SK-N-DZ (cell line): ENCODE results near the gene LYPD3.
"Not testable (repeated sequence)": the region's sequence is repeated elsewhere in the genome, so short reads cannot be mapped to it uniquely, and the experiment has no call there.

ENCODE experiments used
- DNase-seq: peaks from one replicate; pipeline ENCODE4 v3.0.0-alpha.2; 2015; ENCODE audit warnings: low spot score

The LYPD3 gene

DNA sequence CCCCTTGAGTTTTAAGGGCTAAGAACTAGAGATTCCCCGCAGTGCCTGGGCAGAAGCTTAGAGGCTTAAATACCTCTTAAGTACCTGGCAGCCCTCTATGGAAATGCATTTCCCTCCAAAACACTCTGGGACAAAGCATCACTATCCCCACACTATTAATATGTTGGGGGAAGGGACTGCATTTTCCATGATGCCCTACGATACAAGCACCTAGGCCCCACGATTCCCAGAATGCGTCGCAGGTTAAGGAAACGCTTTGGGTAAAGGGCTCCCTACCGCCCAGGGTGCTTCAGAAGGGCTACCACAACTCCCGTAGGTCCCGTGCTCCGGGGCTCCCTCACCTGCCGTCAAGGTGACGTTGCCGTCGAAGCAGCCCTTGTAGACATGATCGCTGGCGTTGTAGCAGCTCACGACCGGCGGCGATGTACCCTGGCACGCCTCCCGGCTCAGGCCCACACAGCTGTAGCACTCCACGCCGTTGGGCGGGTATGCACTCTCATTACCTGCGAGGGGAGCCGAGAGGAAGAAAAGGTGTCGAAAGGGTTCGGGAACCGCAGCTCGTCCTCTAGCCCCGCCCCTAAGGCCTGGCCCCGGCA, 2.5 kb downstream of the LYPD3 start:
- DNase-seq = no peak

DNA sequence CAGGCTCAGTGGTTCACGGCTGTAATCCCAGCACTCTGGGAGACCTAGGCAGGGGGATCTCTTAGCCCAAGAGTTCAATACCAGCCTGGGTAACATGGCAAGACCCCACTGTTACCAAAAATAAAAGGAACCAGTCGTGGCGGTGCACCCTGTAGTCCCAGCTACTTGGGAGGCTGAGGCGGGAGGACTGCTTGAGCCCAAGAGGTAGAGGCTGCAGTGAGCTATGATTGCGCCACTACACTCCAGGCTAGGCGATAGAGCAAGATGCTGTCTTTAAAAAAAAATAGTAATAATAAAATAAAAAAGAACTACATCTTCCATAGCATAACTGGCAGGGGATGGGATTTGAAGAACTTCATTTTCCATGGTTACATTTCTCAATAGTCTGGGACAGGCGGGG, 3.0 kb downstream of the LYPD3 start:
- DNase-seq = no peak

DNA sequence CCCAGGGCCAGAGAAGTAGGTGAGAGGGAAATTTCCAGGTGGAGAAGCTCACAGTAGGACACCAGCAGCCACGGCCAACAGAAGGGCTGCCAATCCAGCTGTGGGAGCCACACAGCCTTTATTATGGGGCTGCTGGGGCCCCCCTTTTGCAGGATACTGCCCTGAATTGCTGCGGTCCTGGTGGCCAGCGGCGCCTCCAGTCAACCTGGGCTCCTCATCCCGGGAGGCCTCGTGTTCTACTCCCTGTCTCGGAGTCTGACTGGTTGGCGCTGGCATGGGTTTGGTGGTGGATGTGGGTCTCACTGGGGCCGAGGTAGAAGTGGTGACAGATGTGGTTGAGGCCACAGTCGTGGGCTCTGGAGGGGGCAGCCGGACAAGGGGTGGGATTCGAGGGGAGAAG, 4.1 kb downstream of the LYPD3 start:
- DNase-seq = no peak

DNA sequence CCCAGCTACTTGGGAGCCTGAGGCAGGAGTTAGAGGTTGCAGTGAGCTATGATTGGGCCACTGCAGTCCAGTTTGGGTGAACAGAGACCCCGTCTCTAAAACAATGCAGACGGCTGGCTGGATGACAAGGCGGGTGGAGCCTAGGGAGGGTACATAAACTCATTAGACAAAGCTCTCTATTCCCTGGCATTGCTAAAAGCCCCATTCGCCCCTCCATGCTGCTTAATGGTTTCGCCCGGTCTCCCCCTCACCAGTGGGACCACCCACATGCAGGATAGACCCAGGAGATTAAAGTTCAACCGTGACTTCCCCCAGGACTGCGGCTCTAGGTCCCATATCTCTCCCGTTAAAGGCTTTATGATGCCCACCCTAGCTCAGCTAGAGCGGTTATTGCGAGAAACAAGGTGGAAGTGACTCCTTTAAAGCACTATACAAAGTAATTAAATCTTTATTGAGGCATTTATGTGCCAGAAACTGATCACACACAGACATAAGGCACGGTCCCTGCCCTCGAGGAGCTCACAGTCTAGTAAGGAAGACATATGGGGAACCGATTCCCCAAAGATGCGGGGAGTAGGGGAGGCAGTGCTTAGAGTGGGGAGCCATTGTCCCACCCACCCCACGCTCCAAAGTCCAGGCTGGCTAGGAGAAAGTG, 4.9 kb downstream of the LYPD3 start:
- DNase-seq = no peak

DNA sequence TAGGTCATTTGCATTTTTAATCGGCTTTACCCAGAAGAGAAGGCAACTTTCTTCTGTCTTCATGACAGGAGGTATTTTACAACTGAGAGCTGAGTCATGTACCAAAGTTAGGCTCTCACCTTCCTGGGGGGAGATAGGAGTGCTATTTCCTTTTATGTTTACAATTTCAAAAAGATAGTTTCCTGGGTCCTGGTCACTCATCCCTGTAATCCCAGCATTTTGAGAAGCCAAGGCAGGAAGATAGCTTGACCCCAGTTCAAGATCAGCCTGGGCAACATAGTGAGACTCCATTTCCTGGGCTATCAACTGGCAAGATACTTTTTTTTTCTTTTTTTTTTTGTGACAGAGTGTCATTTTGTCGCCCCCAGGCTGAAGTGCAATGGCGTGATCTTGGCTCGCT, 7.6 kb downstream of the LYPD3 start:
- no peak for DNase-seq

DNA sequence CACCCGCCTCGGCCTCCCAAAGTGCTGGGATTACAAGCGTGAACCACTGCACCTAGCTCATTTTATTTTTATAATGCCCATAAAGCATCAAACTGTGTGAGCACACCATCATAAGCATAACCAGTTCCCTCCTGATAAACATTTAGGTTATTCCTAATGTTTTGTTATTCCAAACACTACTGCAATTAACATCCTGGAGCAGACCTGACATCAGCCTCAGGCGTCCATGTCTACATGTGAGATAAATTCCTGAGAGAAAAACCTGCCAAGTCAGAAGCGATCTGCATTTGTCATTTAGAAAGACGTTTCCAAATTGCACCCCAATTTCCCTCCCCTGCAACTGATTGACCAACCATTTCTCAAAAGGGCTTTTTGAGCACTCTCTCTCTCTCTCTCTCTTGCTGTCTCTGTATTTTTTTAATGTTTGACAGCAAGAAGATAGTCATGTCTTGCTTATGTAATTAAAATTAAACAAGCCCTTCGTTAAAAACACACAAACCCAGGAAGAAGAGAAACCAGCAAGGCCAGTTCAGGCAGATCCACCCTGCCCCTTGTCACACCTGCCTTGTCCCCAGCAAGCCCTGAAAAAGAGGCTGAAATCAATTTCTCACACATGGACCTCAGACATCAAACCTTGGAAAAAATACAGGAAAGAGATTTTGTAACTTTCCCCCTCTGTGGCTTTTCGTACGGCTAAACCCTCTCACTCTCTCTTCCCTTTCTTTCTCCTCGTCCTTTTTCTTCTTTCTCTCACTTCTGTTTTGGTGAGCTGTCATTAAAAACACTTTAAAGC, 9.9 kb downstream of the LYPD3 start:
- DNase-seq = no peak

DNA sequence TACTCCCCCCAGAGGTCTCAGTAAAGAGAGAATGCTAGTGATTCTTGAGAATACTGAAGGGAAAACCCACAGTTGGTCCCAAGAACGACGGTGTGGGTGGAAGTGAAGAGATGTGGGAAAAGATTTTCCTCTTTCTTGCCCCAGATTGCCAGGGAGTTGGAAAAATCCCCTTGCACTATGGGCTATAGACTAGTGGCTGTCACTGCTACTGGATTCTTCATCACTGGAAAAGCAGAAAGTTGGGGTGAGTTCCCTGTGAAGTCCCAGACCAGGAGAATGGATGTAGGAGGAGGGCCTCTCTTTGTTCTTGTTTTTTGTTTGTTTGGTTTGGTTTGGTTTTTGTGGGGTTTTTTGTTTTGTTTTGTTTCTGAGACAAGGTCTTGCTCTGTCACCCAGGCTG, 11.4 kb downstream of the LYPD3 start:
- no peak for DNase-seq

DNA sequence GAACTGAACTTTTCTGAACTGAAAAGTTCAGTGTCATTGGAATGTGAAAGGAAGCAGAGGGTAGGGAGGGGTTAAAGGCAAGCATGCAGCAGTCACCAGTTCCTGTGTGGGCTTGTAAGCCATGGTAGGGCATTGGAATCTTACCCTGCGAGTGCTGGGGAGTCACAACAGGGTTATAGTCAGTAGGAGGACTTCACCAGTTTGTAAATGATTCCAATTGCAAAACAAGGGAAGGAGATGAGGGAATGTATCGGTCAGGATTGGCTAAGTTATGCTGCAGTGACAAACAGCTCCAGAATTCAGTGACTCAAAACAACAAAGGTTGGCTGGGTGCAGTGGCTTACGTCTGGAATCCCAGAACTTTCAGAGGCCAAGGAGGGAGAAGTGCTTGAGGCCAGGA, 12.8 kb downstream of the LYPD3 start:
- DNase-seq = no peak

DNA sequence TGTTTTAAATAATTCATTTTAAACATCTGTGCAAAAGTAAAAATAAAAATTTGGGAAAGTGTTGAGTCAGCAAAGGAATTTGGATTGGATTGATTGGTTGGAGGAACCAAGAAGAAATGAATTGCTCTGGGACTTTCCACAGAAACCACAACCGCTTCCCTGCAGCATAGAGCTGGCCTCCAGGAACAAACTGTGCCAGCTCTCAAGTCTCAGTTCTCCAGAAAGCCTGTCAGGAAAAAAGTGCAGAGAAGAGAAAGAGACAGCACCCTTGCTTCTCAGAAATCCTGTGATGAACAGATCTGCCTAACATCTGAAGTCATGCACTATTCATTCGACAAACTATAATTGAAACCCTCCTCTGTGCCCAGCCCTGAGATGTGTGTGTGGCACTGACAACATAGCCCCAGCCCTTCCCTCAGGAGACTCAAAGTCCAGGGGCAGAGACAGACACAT, 14.8 kb downstream of the LYPD3 start:
- DNase-seq = no peak

DNA sequence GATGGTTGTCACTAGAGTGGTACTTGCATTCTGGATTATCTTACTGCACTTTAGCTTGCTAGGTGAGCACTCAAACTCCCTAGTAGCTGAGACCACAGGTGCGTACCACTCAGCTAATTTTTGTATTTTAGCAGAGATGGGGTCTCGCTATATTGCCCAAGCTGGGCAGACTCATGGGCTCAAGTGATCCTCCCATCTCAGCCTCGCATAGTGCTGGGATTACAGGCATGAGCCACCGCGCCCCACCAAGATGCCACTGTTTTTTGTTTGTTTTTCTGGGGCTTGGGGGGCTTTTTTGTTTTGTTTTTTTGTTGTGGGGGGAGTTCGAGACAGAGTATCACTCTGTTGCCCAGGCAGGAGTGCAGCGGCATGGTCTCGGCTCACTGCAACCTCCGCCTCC, 17.8 kb downstream of the LYPD3 start:
- no peak for DNase-seq

DNA sequence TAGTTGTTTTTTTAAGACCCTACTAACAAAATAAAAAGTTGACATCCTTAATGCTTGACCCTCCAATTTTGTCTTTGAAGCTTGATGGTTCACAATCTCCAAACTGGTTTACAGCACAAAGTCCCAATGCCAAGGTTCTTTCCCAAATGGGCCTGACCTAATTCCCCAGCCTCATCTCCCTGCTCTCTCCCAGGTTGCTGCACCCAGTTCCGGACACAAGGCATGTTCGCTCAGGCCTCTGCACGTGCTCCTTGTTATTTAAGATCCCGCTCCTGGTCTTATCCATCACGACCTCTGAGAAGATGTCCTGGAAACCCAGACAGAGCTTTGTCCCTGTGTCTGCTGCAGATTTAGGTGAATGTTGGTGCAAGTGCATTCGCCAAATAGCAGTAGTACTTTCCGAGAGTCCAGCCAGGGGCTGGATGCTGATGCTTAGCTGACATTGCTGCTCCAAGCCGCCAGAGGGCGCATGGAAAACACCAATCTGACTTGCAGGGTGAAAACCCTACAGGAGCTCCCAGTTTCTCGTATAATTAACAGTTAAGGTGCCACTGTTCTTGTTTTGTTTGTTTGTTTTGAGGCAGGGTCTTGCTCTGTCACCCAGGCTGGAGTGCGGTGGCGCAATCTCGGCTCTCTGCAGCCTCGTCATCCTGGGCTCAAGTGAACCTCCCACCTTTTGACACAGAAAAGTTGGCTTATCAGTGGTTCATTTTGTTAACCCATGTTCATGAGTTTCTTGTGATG, 18.5 kb downstream of the LYPD3 start:
- peak; percentile 60 for DNase-seq

DNA sequence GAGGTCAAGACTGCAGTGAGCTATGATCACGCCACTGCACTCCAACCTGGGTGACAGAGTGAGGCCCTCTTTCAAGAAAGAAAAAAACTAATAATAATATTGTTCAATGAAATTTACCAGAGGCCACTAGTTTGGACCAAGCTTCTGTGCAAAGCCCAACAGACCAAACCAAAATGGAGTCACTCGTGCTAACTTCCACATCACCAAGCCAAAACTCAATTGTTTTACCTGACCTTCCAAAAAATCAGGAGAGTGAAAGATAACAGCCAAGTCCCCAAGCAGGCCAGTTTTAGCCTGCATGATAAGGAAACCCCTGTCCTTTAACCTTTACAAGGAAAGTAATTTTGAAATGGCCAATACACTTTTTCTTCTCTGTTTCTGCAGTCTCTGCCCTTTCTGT, 20.0 kb downstream of the LYPD3 start:
- DNase-seq = no peak

DNA sequence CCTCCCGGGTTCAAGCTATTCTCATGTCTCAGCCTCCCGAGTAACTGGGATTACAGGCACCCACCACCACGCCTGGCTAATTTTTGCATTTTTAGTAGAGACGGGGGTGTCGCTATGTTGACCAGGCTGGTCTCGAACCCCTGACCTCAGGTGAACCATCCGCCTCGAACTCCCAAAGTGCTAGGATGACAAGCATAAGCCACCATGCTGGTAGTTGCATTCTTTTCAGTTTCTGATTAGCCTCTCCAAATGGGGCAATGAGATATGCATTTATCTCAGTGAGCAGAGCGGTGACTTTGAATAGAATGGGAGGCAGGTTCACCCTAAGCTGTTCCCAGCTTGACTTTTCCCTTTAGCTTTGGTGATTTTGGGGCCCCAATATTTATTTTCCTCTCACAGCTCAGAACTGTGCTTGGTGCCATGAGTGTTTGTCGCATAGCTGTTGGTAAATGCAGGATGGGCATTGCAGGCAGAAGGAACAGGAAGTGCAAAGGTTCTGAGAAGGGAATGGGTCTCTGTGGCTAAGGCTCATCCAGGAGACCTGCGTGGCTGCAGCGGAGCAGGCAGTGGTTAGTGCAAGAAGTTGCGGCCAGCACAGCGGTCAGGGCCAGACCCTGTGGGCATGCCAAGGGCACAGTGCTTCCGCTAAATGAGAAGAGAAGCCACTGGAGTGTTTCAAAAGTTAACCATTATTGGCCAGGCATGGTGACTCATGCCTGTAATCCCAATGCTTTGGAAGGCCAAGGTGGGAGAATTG, 20.7 kb downstream of the LYPD3 start:
- DNase-seq = no peak

DNA sequence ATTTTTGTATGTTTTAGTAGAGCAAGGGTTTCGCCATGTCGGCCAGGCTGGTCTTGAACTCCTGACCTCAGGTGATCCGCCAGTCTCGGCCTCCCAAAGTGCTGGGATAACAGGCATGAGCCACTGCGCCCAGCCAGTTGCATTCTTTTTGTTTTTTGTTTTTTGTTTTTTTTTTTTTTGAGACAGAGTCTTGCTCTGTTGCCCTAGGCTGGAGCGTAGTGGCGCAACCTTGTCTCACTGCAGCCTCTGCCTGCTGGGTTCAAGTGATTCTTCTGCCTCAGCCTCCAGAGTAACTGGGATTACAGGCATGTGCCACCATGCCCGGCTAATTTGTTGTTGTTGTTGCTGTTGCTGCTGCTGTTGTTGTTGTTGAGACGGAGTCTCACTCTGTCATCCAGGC, 21.3 kb downstream of the LYPD3 start:
- DNase-seq = not testable (repeated sequence)

DNA sequence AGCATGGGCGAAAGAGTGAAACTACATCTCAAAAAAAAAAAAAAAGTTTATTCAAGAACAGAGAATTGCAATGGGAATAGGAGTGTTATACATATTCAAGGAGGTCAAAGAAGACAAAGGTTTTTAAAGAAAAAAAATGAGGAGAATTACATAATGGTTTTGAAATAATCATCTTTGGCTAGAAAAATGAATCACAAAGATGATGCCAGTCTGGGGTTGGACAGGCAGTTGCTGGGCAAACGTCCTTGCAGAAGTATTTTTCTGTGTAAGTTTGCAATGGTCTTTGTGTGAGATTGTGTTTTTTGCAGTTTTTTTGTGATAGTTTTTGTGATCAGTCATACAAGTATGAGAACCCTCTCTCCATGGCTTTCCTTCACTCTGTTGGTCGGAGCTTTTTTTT, 23.7 kb downstream of the LYPD3 start:
- DNase-seq = no peak

DNA sequence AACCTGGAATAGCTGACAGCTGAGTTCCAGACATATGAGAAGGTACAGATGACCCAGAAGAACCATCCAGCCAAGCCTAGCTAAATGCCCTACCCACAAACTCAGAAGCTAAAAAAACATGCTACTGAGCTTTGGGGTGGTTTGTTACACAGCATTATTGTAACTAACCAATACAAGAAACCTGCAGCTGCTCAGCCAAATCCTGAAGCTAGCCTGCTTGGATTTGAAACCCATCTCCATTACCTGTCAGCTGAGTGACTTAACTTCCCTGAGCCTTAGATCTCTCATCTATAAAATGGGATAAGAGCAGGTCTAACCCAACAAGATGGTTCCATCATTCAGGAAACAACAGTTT, 25.7 kb downstream of the LYPD3 start:
- DNase-seq = no peak

DNA sequence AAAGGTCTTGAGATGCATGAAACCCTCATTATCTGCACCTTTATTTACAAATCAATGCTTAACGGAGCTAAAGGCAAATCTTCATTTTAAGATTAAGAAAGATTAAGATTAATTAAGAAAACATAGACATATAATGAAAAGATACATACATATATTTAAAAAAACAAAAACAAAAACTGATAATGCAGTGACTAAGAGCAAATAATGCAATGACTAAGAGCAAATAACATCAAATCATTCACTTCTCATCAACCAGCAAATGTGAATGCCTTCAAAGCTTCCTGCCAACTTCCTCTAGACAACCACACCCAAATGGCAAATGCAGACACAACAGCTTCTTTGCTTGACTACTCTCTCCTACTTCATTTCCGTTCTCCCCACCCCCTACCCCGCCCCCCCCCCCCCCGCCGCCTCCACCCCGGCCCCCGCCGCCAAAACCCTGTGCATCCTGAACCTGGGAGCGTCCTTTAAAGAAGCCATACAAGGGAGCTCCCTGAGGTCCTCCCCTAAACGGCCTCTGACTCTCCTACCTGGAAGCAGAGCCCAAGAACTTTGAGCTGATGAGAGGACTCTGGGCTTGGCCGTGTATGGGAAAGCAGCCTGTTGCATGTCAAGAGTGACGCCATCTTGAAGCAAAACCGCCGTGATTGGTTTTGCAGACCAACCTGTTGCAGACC, 26.2 kb downstream of the LYPD3 start:
- no peak for DNase-seq

DNA sequence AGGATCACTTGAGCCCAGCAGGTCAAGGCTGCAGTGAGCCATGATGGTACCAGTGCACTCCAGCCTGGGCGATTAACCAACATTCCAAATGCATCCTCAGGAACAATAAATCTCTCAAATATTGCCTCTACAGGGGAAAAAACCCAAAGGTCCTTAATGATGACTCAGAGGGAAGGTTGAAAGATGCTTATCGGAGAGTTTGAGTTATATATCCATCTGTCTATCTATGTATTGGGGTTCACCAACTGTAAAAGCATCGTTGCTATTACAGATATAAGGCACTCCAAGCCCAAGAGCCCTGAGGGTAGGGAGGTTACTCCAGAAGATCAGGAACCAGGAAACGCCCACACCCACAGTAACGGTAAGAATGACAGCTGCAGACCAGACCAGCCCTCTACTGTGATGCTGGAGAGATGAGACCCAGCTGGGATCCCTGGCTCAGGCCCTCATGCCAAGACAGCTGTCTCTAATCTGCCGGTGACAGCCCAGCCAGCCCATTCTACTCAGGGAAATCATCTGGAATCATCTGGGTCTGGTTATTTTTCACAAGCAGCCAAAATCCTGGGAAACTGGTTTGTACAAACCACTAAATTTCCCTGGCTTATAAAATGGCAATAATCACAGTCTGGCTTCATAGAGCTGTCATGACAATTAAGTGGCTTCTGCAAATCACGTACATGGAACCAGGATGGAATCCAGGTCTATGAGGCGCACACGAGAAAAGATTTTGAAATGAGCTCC, 26.9 kb downstream of the LYPD3 start:
- no peak for DNase-seq

DNA sequence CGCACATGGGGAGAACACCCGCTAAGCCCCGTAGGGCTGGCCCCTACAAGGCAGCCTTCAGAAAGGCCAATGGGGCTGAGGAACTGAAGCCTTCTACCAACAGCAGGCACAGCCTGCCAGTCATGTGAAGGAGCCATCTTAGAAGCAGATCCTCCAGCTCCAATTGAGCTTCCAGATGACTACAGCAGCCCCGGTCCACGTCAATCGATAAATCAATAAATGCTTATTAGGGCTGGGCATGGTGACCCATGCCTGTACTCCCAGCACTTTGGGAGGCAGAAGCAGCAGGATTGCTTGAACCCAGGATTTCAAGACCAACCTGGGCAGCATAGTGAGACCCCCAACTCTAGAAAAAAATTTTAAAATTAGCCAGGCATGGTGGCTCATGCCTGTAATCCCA, 27.7 kb downstream of the LYPD3 start:
- no peak for DNase-seq

DNA sequence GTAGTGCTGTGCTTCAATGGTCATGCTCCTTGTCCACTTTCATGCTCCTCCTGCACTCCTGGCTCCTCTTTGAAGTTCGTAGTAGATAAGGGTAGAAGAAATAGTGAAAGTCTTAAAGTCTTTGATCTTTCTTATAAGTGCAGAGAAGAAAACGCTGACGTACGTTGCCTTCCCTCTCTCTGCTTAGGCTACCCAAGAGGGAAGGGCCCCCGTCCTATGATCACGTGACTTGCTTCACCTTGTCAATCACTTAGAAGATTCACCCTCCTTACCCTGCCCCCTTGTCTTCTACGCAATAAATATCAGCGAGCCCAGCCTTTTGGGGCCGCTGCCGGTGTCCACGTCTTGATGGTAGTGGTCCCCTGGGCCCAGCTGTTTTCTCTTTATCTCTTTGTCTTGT, 28.1 kb downstream of the LYPD3 start:
- not testable (repeated sequence) for DNase-seq
